SK-N-SH (cell line): ENCODE data around the gene COPZ1. TPM values are rescaled to one million over a fixed set of nuclear protein-coding genes. Genes with fewer than 3 reads are reported as not detected.

Experiments used
- CTCF ChIA-PET: fragments of 300-600, 350-600 bp; formaldehyde crosslinking; extraction: SDS; loops from one replicate; lab custom pipeline; 2021; lab: Yijun Ruan, JAX
- POLR2A ChIA-PET: fragments of 350-600 bp; sonication (Branson Sonifier 250); formaldehyde crosslinking; extraction: SDS; loops from one replicate; lab custom pipeline; 2020; ENCODE audit warnings: antibody characterized with exemption, inconsistent platforms; lab: Yijun Ruan, JAX
- DNase-seq: peaks from one replicate; pipeline ENCODE4 v3.0.0; 2012
- H2AFZ ChIP-seq: fragments of 200-600 bp; sonication (generic); 2 replicates; pipeline ENCODE4 v1.8.1; 2016; ENCODE audit warnings: antibody characterized with exemption, mild to moderate bottlenecking, low read depth
- H3F3A ChIP-seq: fragments of 200-600 bp; sonication (generic); replicated peaks from 2 replicates; pipeline ENCODE3; 2016; ENCODE audit warnings: antibody characterized with exemption, mild to moderate bottlenecking; ENCODE audit not compliant: insufficient read depth
- H3K27ac ChIP-seq, 2 experiments: fragments of 200-500 bp in 1 of 2; fragments of 200-600 bp in 1 of 2; sonication (Bioruptor generic) in 1 of 2; sonication (generic), shearing (Covaris generic) in 1 of 2; 2 replicates each; pipeline versions ENCODE4 v1.5.1 to v1.6.1; 2014 to 2016; ENCODE audit warnings: low read depth in 2 of 2, inconsistent platforms in 1 of 2, low read length in 1 of 2, mild to moderate bottlenecking in 1 of 2, mixed read lengths in 1 of 2
- H3K27me3 ChIP-seq: fragments of 200-600 bp; sonication (generic), shearing (Covaris generic); 2 replicates; pipeline ENCODE4 v1.6.1; 2016; ENCODE audit warnings: mixed run types; ENCODE audit not compliant: insufficient read depth
- H3K36me3 ChIP-seq, 2 experiments: fragments of 200-500 bp in 1 of 2; fragments of 200-600 bp in 1 of 2; sonication (Bioruptor generic) in 1 of 2; sonication (generic) in 1 of 2; replicated peaks in 1 of 2; 2 replicates each; pipeline versions ENCODE3 to v1.5.1; 2014 to 2016; ENCODE audit warnings: low read length in 1 of 2, mild to moderate bottlenecking in 1 of 2; ENCODE audit not compliant: insufficient read depth in 2 of 2, control insufficient read depth in 1 of 2
- H3K4me1 ChIP-seq, 2 experiments: fragments of 200-500 bp in 1 of 2; fragments of 200-600 bp in 1 of 2; sonication (Bioruptor generic) in 1 of 2; sonication (generic), shearing (Covaris generic) in 1 of 2; 2 replicates each; pipeline versions ENCODE4 v1.5.1 to v1.6.1; 2014 to 2016; ENCODE audit warnings: low read depth in 1 of 2, low read length in 1 of 2, mixed run types in 1 of 2; ENCODE audit not compliant: insufficient read depth in 2 of 2, control insufficient read depth in 1 of 2
- H3K4me2 ChIP-seq: fragments of 200-600 bp; sonication (generic), shearing (Covaris generic); 2 replicates; pipeline ENCODE4 v1.6.1; 2017; ENCODE audit warnings: mixed run types
- H3K4me3 ChIP-seq, 2 experiments: fragments of 200-500 bp in 1 of 2; fragments of 200-600 bp in 1 of 2; sonication (Bioruptor generic) in 1 of 2; sonication (generic), shearing (Covaris generic) in 1 of 2; 2 replicates each; pipeline versions ENCODE4 v1.5.1 to v1.8.1; 2014 to 2016; ENCODE audit warnings: low read depth in 2 of 2, inconsistent platforms in 1 of 2, low read length in 1 of 2, mild to moderate bottlenecking in 1 of 2, mixed read lengths in 1 of 2, moderate library complexity in 1 of 2
- H3K79me2 ChIP-seq: fragments of 200-600 bp; sonication (generic); 2 replicates; pipeline ENCODE4 v1.8.1; 2017; ENCODE audit warnings: mild to moderate bottlenecking; ENCODE audit not compliant: insufficient read depth
- H3K9ac ChIP-seq: fragments of 200-600 bp; sonication (generic); 2 replicates; pipeline ENCODE4 v1.6.1; 2017; ENCODE audit warnings: mixed run types
- H3K9me2 ChIP-seq: fragments of 200-600 bp; sonication (generic); 2 replicates; pipeline ENCODE4 v1.6.1; 2017; ENCODE audit warnings: mixed run types
- H3K9me3 ChIP-seq: fragments of 200-600 bp; sonication (generic); 2 replicates; pipeline ENCODE4 v1.6.1; 2017; ENCODE audit warnings: mixed run types, mild to moderate bottlenecking, moderate library complexity
- H4K20me1 ChIP-seq: fragments of 200-600 bp; sonication (generic); 2 replicates; pipeline ENCODE4 v1.6.1; 2017; ENCODE audit warnings: mild to moderate bottlenecking, mixed run types; ENCODE audit not compliant: insufficient read depth
- CHD2 ChIP-seq: fragments of 150-350 bp; IDR thresholded peaks from 2 replicates; pipeline ENCODE4 v1.6.1; 2018; ENCODE audit warnings: low read length; ENCODE audit not compliant: partially characterized antibody
- CTCF ChIP-seq: fragments of 200-600 bp; sonication (generic); IDR thresholded peaks from 2 replicates; pipeline ENCODE4 v1.6.1; 2017; ENCODE audit warnings: antibody characterized with exemption, mild to moderate bottlenecking, moderate library complexity
- ELF1 ChIP-seq: IDR thresholded peaks from 2 replicates; pipeline ENCODE4 v1.4.0; 2012
- EP300 ChIP-seq, 2 experiments: IDR thresholded peaks; 2 replicates each; pipeline versions ENCODE4 v1.4.0 to v1.6.1; 2012; ENCODE audit warnings: borderline replicate concordance in 1 of 2, low read depth in 1 of 2, low read length in 1 of 2
- FOXJ3 ChIP-seq: sonication (generic); formaldehyde crosslinking; IDR thresholded peaks from 2 replicates; pipeline ENCODE4 v1.5.1; 2020; ENCODE audit warnings: mild to moderate bottlenecking, missing genetic modification reagents
- GABPA ChIP-seq: IDR thresholded peaks from 2 replicates; pipeline ENCODE4 v1.4.0; 2012; ENCODE audit warnings: low read depth, mild to moderate bottlenecking
- GATA2 ChIP-seq: sonication (generic); formaldehyde crosslinking; IDR thresholded peaks from 2 replicates; pipeline ENCODE4 v1.5.0; 2020; ENCODE audit warnings: mild to moderate bottlenecking, missing genetic modification reagents
- IRF3 ChIP-seq: fragments of 150-350 bp; IDR thresholded peaks from 2 replicates; pipeline ENCODE4 v1.6.1; 2016; ENCODE audit warnings: mild to moderate bottlenecking, low read depth, low read length
- JUND ChIP-seq: IDR thresholded peaks from 2 replicates; pipeline ENCODE4 v1.4.0; 2012
- MXI1 ChIP-seq: IDR thresholded peaks from 2 replicates; pipeline ENCODE4 v1.6.1; 2012; ENCODE audit warnings: mild to moderate bottlenecking, low read depth, low read length, improper control_type of control experiment
- PBX3 ChIP-seq: IDR thresholded peaks from 2 replicates; pipeline ENCODE4; 2012
- POLR2AphosphoS5 ChIP-seq: IDR thresholded peaks from 2 replicates; pipeline ENCODE4 v1.6.1; 2012; ENCODE audit warnings: low read depth, low read length
- REST ChIP-seq: IDR thresholded peaks from 2 replicates; pipeline ENCODE4 v1.6.1; 2012; ENCODE audit warnings: mild to moderate bottlenecking, low read depth, low read length, moderate library complexity
- RFX5 ChIP-seq: IDR thresholded peaks from 2 replicates; pipeline ENCODE4 v1.6.1; 2012; ENCODE audit warnings: mild to moderate bottlenecking, improper control_type of control experiment, low read length
- SIN3A ChIP-seq: IDR thresholded peaks from 2 replicates; pipeline ENCODE4 v1.6.1; 2012; ENCODE audit warnings: low read depth, mild to moderate bottlenecking, low read length, moderate library complexity, borderline replicate concordance
- TCF12 ChIP-seq: IDR thresholded peaks from 2 replicates; pipeline ENCODE4 v1.4.0; 2012
- YY1 ChIP-seq: IDR thresholded peaks from 2 replicates; pipeline ENCODE4 v1.4.0; 2012; ENCODE audit warnings: low read depth, mild to moderate bottlenecking
- ZBTB33 ChIP-seq: IDR thresholded peaks from 2 replicates; pipeline ENCODE4 v1.4.0; 2012; ENCODE audit warnings: low read depth, borderline replicate concordance
- WGBS: methylation state at CpG from one replicate; pipeline ENCODE4 v1.1.6; 2017; ENCODE audit warnings: low lambda C conversion rate; 5-methylcytosine and 5-hydroxymethylcytosine counted together
- polyA plus RNA-seq, 3 experiments: library from polyadenylated mRNA; depleted of rRNA; stranded (reverse); fragments of >200 nt; gene quantifications; 2 replicates each; pipeline ENCODE4 v1.2.3, GENCODE V29; 2012

The COPZ1 gene
- polyA plus RNA-seq, 1 of the 3 experiments (the other 2 are of a cell fraction) = 111 TPM

GRCh38 chr12:54356951-54357356 is 32.0 kb downstream of the COPZ1 start (continued):
- no peak for TF ChIP-seq GABPA
- TF ChIP-seq SIN3A = no peak
- TF ChIP-seq ZBTB33 = no peak
- no peak for TF ChIP-seq EP300 (IDR thresholded peaks at IDR 0.05; ENCODE audit: borderline replicate concordance in 1 of 2, low read depth in 1 of 2, low read length in 1 of 2)
- TF ChIP-seq CTCF = no peak
- TF ChIP-seq GATA2 (CRISPR knock-in tag) = no peak
- TF ChIP-seq POLR2AphosphoS5 = no peak

GRCh38 chr12:54357506-54358190 is 32.7 kb downstream of the COPZ1 start:
- no peaks in the 10 kb centered on the region for H3K9me3 ChIP-seq
- H3K9me2 ChIP-seq = no peaks in the 10 kb centered on the region
- peak overlapping the region; percentile 79 to 94; a peak in 2 of 4 replicates for H3K27ac ChIP-seq
- no peaks in the 10 kb centered on the region for H3K36me3 ChIP-seq
- no peak overlapping the region for H3K9ac ChIP-seq
- H2AFZ ChIP-seq = no peak overlapping the region
- H3K4me2 ChIP-seq = peak overlapping the region; percentile 99
- ChIA-PET CTCF (interaction anchor here (0.8 to 9.2 kb wide), 14 partner anchors 11 to 373 kb away, joined by 3 to 266 read pairs (median 16); partner anchors contain the start of genes COPZ1, HOXC10 and ZNF385A), POLR2A (interaction anchor here (1.0 to 2.1 kb wide), 2 partner anchors 69 to 77 kb away, joined by 3 to 9 read pairs; partner anchors contain the start of genes CBX5 and HNRNPA1)
- no peaks in the 10 kb centered on the region for H3K79me2 ChIP-seq
- WGBS = 77% methylated on average over 2 of the region's 2 CpGs
- H4K20me1 ChIP-seq = no peaks in the 10 kb centered on the region
- no peak for DNase-seq
- H3K27me3 ChIP-seq = no peaks in the 10 kb centered on the region
- H3K4me1 ChIP-seq = peaks cover 37 to 58% of the 10 kb centered on the region in 2 experiments
- H3F3A ChIP-seq = peaks cover 14% of the 10 kb centered on the region
- no peak overlapping the region; a peak in 1 of 4 replicates for H3K4me3 ChIP-seq
- TF ChIP-seq CHD2 (no peak), GABPA (no peak), RFX5 (no peak), JUND (no peak), ZBTB33 (no peak), IRF3 (no peak), YY1 (no peak), REST (no peak), SIN3A (no peak), EP300 (IDR thresholded peaks at IDR 0.05; ENCODE audit: borderline replicate concordance in 1 of 2, low read depth in 1 of 2, low read length in 1 of 2) (no peak), TCF12 (no peak), FOXJ3 (no peak), MXI1 (no peak), ELF1 (no peak), PBX3 (no peak)
